HepG2 (cell line): Measurements from ENCODE around the gene RING1. TPM values are rescaled to one million over a fixed set of nuclear protein-coding genes. Genes with fewer than 3 reads are reported as not detected.
A peak's percentile ranks its signal among the peaks of the same experiment; 100 is the strongest.

Experiments used
- ATAC-seq: fragments of 200-7000 bp; cut with Tn5 transposase; 3 replicates; pipeline ENCODE4 v1.9.1; 2020; ENCODE audit warnings: mild to moderate bottlenecking, moderate library complexity
- BruUV-seq: library from RNA; stranded (reverse); fragments of 400-500 nt; replicated peaks from 2 replicates; lab custom pipeline; 2021; lab: Mats Ljungman, UMichigan
- CTCF ChIA-PET: fragments of 300-600 bp; formaldehyde crosslinking; extraction: SDS; loops from one replicate; lab custom pipeline; 2021; ENCODE audit warnings: low total read pairs, inconsistent platforms, low intra/inter-chr PET ratio; lab: Yijun Ruan, JAX
- POLR2A ChIA-PET: fragments of 350-600 bp; sonication (Branson Sonifier 250); formaldehyde crosslinking; loops from one replicate; lab custom pipeline; 2020; ENCODE audit warnings: antibody characterized with exemption, inconsistent platforms; lab: Yijun Ruan, JAX
- DNase-seq: peaks from one replicate; pipeline ENCODE4 v3.0.0-alpha.2; 2015; ENCODE audit warnings: low spot score
- FAIRE-seq: peaks from 3 replicates; lab custom pipeline; 2011; peaks lifted over from hg19 to GRCh38; lab: Jason Lieb, UNC
- H2AFZ ChIP-seq: one replicate; pipeline ENCODE4 v1.6.1; 2011; ENCODE audit warnings: low read length, inconsistent platforms
- H3K27ac ChIP-seq: fragments of 300-600 bp; 3 replicates; pipeline ENCODE4 v1.8.0; 2011; ENCODE audit warnings: mixed run types, mild to moderate bottlenecking, mixed read lengths, low read length, inconsistent platforms; ENCODE audit not compliant: insufficient read depth; ENCODE audit errors: extremely low read length
- H3K27me3 ChIP-seq, 2 experiments: fragments of 200-600 bp in 1 of 2; 2 replicates in 1 of 2; 3 replicates in 1 of 2; pipeline versions ENCODE4 v1.6.0 to v1.8.0; 2011; ENCODE audit warnings: low read length in 2 of 2, mild to moderate bottlenecking in 2 of 2, moderate library complexity in 2 of 2, inconsistent platforms in 1 of 2; ENCODE audit not compliant: insufficient read depth in 2 of 2, control insufficient read depth in 1 of 2
- H3K36me3 ChIP-seq, 2 experiments: fragments of 200-600 bp in 1 of 2; replicated peaks in 1 of 2; 2 replicates in 1 of 2; 3 replicates in 1 of 2; pipeline versions ENCODE4 v1.5.1 to v1.8.0; 2011; ENCODE audit warnings: low read length in 2 of 2, inconsistent platforms in 1 of 2; ENCODE audit not compliant: insufficient read depth in 2 of 2, control insufficient read depth in 1 of 2
- H3K4me1 ChIP-seq: 2 replicates; pipeline ENCODE4 v1.5.1; 2012; ENCODE audit warnings: low read length, inconsistent platforms; ENCODE audit not compliant: insufficient read depth
- H3K4me2 ChIP-seq: 2 replicates; pipeline ENCODE4 v1.6.0; 2011; ENCODE audit warnings: low read depth, low read length, inconsistent platforms
- H3K4me3 ChIP-seq, 3 experiments: fragments of 200-600 bp in 1 of 3; sonication (generic), shearing (Covaris generic) in 1 of 3; replicated peaks in 1 of 3; 2 replicates each; pipeline ENCODE4 v1.5.1; 2011 to 2016; ENCODE audit warnings: low read length in 3 of 3, inconsistent platforms in 2 of 3, low read depth in 2 of 3, mild to moderate bottlenecking in 2 of 3, control low read depth in 1 of 3, mixed read lengths in 1 of 3; ENCODE audit not compliant: insufficient read depth in 1 of 3
- H3K79me2 ChIP-seq: one replicate; pipeline ENCODE4 v1.6.1; 2011; ENCODE audit warnings: low read length, inconsistent platforms; ENCODE audit not compliant: insufficient read depth
- H3K9ac ChIP-seq: 2 replicates; pipeline ENCODE4 v1.6.0; 2011; ENCODE audit warnings: mild to moderate bottlenecking, low read depth, low read length, inconsistent platforms; ENCODE audit not compliant: insufficient read depth
- H3K9me3 ChIP-seq: 2 replicates; pipeline ENCODE4 v1.5.1; 2012; ENCODE audit warnings: mild to moderate bottlenecking, low read length
- H4K20me1 ChIP-seq: 2 replicates; pipeline ENCODE4 v1.6.0; 2011; ENCODE audit warnings: inconsistent platforms, mild to moderate bottlenecking, low read length, moderate library complexity; ENCODE audit not compliant: insufficient read depth
- AGO2 ChIP-seq: fragments of 200-400 bp; formaldehyde crosslinking; optimal IDR thresholded peaks from 2 replicates; pipeline ENCODE3; 2017; ENCODE audit warnings: mild to moderate bottlenecking, low read depth, low read length, moderate library complexity
- IRF2 ChIP-seq: IDR thresholded peaks from 2 replicates; pipeline ENCODE4 v1.6.1; 2018; ENCODE audit warnings: missing genetic modification reagents, missing compliant biosample characterization
- RAD21 ChIP-seq: fragments of 450-650 bp; formaldehyde crosslinking; IDR thresholded peaks from 2 replicates; pipeline ENCODE4 v1.5.0; 2020; ENCODE audit warnings: mild to moderate bottlenecking
- RBFOX2 ChIP-seq: fragments of 200-400 bp; formaldehyde crosslinking; IDR thresholded peaks from 2 replicates; pipeline ENCODE4 v1.6.1; 2017; ENCODE audit warnings: low read depth, mild to moderate bottlenecking, low read length
- YEATS4 ChIP-seq: sonication (generic); formaldehyde crosslinking; IDR thresholded peaks from 2 replicates; pipeline ENCODE4 v1.4.0; 2020; ENCODE audit warnings: missing genetic modification reagents, borderline replicate concordance
- ZNF30 ChIP-seq: sonication (generic); formaldehyde crosslinking; IDR thresholded peaks from 2 replicates; pipeline ENCODE4 v1.5.0; 2020; ENCODE audit warnings: mild to moderate bottlenecking, missing genetic modification reagents
- ZNF329 ChIP-seq: sonication (generic); formaldehyde crosslinking; IDR thresholded peaks from 2 replicates; pipeline ENCODE4 v1.9.0; 2021; ENCODE audit warnings: low read depth, mild to moderate bottlenecking, missing genetic modification reagents
- ZNF333 ChIP-seq: sonication (generic); formaldehyde crosslinking; IDR thresholded peaks from 2 replicates; pipeline ENCODE4 v1.4.0; 2020; ENCODE audit warnings: mild to moderate bottlenecking, missing genetic modification reagents, borderline replicate concordance
- ZNF446 ChIP-seq: sonication (generic); formaldehyde crosslinking; IDR thresholded peaks from 2 replicates; pipeline ENCODE4 v1.5.0; 2020; ENCODE audit warnings: mild to moderate bottlenecking, missing genetic modification reagents
- ZNF567 ChIP-seq: sonication (generic); formaldehyde crosslinking; IDR thresholded peaks from 2 replicates; pipeline ENCODE4 v1.8.1; 2023; ENCODE audit warnings: mild to moderate bottlenecking, missing genetic modification reagents, borderline replicate concordance
- WGBS: methylation state at CpG from one replicate; pipeline ENCODE4 v1.1.6; 2017; ENCODE audit warnings: low lambda C conversion rate; 5-methylcytosine and 5-hydroxymethylcytosine counted together
- in situ Hi-C: cut with HindIII; loops from 2 replicates; pipeline ENCODE4 v1.10.0; 2017; ENCODE audit warnings: low pct_unique_long_range_greater_than_20kb; ENCODE audit not compliant: extremely low pct_ligation_motif_present
- intact Hi-C: fragments of 100-400 bp; cut with micrococcal nuclease; formaldehyde crosslinking; loops from one replicate; pipeline ENCODE4 v1.10.0; 2022; ENCODE audit not compliant: unreplicated experiment
- polyA plus RNA-seq, 8 experiments: library from polyadenylated mRNA; depleted of rRNA in 3 of 8; stranded (reverse) in 7 of 8; unstranded in 1 of 8; fragments of >200 nt; fragmentation: Illumina TruSeq in 4 of 8; extraction: Trizol in 4 of 8; gene quantifications; 2 replicates each; pipeline versions ENCODE4 v1.2.1 to v1.2.3, GENCODE V29; 2011 to 2016; ENCODE audit warnings: low read depth in 4 of 8, missing spikeins in 1 of 8, mixed read lengths in 1 of 8; ENCODE audit not compliant: insufficient read depth in 1 of 8
- total RNA-seq, 5 experiments: library from RNA; depleted of rRNA; stranded (reverse); fragments of >200 nt; fragmentation: Illumina TruSeq; extraction: Trizol; gene quantifications; 2 replicates each; pipeline ENCODE4 v1.2.3, GENCODE V29; 2016; ENCODE audit warnings: low read depth in 1 of 5
- TF ChIP-seq, protein P1 (sequence below): sonication (generic); formaldehyde crosslinking; IDR thresholded peaks from 2 replicates; pipeline ENCODE4 v1.5.0; 2020; ENCODE audit warnings: mild to moderate bottlenecking, missing genetic modification reagents, moderate library complexity

RING1 gene
- total and polyA plus RNA-seq, 2 of the 13 experiments (the other 11 are each of a cell fraction or from before 2014, with no cell fraction given), result 23.9 to 33.6 TPM

- POLR2A ChIA-PET, result no interaction called here
These were observed 2.8 kb downstream of the RING1 start for GRCh38 chr6:33211136-33211535.

DNA sequence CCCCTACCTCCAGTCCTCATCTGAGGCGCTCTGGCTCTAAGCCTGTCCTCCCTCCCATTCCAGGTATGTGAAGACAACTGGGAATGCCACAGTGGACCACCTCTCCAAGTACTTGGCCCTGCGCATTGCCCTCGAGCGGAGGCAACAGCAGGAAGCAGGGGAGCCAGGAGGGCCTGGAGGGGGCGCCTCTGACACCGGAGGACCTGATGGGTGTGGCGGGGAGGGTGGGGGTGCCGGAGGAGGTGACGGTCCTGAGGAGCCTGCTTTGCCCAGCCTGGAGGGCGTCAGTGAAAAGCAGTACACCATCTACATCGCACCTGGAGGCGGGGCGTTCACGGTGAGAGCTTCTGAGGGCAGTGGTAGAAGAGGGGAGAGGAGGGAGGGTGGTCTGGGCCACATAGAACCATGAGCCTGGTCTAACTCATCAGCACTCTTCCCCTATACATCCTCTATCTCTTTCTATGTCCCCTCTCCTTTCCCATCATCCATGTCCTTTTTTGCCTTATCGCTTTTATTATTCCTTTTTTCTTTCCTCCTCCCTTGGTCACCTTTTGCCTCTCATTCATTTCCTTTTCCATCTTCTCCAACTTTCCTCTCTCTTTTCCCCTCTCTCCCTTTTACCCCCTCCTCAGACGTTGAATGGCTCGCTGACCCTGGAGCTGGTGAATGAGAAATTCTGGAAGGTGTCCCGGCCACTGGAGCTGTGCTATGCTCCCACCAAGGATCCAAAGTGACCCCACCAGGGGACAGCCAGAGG lies 3.5 kb downstream of the RING1 start:
- BruUV-seq, result TSS peak; percentile 4
- Histone ChIP-seq H3K9ac (no peak overlapping the region), H4K20me1 (no peaks in the 10 kb centered on the region), H3K79me2 (peaks cover 3% of the 10 kb centered on the region), H3K4me3 (no peak overlapping the region), H3K27me3 (peaks cover 9 to 36% of the 10 kb centered on the region in 2 experiments; a peak in 4 of 5 replicates), H3K4me2 (no peak overlapping the region), H3K9me3 (no peaks in the 10 kb centered on the region), H3K4me1 (peaks cover 39% of the 10 kb centered on the region), H2AFZ (no peak overlapping the region), H3K36me3 (peaks cover 2 to 9% of the 10 kb centered on the region in 2 experiments; a peak in 4 of 5 replicates), H3K27ac (no peak overlapping the region)
- DNase-seq (no peak), FAIRE-seq (no peak), ATAC-seq (no peak)
- WGBS, result 93% methylated on average over 18 of the region's 18 CpGs
- in situ Hi-C loops (no loop called here), intact Hi-C loops (no loop called here)
- ChIA-PET CTCF (no interaction called here), POLR2A (interaction anchor here (1.2 to 1.4 kb wide), 2 partner anchors 14 to 36 kb away, joined by 6 to 9 read pairs; no protein-coding TSS in a partner anchor)
- no peak for TF ChIP-seq ZNF30
- no peak for TF ChIP-seq YEATS4 (CRISPR knock-in tag)
- TF ChIP-seq IRF2 (CRISPR knock-in tag), result no peak
- no peak for TF ChIP-seq ZNF333 (CRISPR knock-in tag)
- TF ChIP-seq RBFOX2, result peak; percentile 52
- TF ChIP-seq ZNF446, result no peak
- no peak for TF ChIP-seq RAD21 (CRISPR knock-in tag)
- peak; percentile 18 for TF ChIP-seq AGO2
- TF ChIP-seq, protein P1, sequence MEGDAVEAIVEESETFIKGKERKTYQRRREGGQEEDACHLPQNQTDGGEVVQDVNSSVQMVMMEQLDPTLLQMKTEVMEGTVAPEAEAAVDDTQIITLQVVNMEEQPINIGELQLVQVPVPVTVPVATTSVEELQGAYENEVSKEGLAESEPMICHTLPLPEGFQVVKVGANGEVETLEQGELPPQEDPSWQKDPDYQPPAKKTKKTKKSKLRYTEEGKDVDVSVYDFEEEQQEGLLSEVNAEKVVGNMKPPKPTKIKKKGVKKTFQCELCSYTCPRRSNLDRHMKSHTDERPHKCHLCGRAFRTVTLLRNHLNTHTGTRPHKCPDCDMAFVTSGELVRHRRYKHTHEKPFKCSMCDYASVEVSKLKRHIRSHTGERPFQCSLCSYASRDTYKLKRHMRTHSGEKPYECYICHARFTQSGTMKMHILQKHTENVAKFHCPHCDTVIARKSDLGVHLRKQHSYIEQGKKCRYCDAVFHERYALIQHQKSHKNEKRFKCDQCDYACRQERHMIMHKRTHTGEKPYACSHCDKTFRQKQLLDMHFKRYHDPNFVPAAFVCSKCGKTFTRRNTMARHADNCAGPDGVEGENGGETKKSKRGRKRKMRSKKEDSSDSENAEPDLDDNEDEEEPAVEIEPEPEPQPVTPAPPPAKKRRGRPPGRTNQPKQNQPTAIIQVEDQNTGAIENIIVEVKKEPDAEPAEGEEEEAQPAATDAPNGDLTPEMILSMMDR (CRISPR knock-in tag), result peak; percentile 33; the same call in 1 of the 2 replicates
- no peak for TF ChIP-seq ZNF567 (CRISPR knock-in tag)

More at GRCh38 chr6:33211136-33211535, 2.8 kb downstream of the RING1 start:
- Histone ChIP-seq H3K36me3 (peaks cover 2 to 9% of the 10 kb centered on the region in 2 experiments; a peak in 4 of 5 replicates), H3K9me3 (no peaks in the 10 kb centered on the region), H3K27ac (no peak overlapping the region), H4K20me1 (no peaks in the 10 kb centered on the region), H3K9ac (no peak overlapping the region), H3K79me2 (peaks cover 3% of the 10 kb centered on the region), H3K27me3 (peaks cover 9 to 29% of the 10 kb centered on the region in 2 experiments; a peak in 4 of 5 replicates), H3K4me3 (no peak overlapping the region), H3K4me2 (no peak overlapping the region), H3K4me1 (peaks cover 46% of the 10 kb centered on the region), H2AFZ (no peak overlapping the region)
- CTCF ChIA-PET, result no interaction called here
- in situ Hi-C loops (no loop called here), intact Hi-C loops (no loop called here)
- WGBS, result 92% methylated on average over 17 of the region's 17 CpGs
- no peak for DNase-seq
- no peak for TF ChIP-seq ZNF329 (CRISPR knock-in tag)
- BruUV-seq, result no TSS peak
- no peak for FAIRE-seq
- ATAC-seq, result no peak
